HS-5 (cell line): ENCODE measurements around the gene VPS37B.
"Not testable (repeated sequence)": the region's sequence is repeated elsewhere in the genome, so short reads cannot be mapped to it uniquely, and the experiment has no call there.

Experiments
- DNase-seq: peaks from one replicate; pipeline ENCODE4 v3.0.0-alpha.2; 2012; ENCODE audit warnings: low read depth

The VPS37B gene

GRCh38 chr12:122895704-122896636, at the start of gene VPS37B:
TSS of gene VPS37B (minus strand) at chr12:122896124. CDS start at chr12:122896062, 62 bp downstream.
- no peak for DNase-seq

- no peak for DNase-seq
These were observed 49.0 kb upstream of the VPS37B start for GRCh38 chr12:122944605-122945592.

GRCh38 chr12:122943196-122943595, 47.3 kb upstream of the VPS37B start:
- no peak for DNase-seq

- no peak for DNase-seq
These were observed 46.7 kb upstream of the VPS37B start for GRCh38 chr12:122942637-122943036.

GRCh38 chr12:122941351-122941750, 45.4 kb upstream of the VPS37B start:
- DNase-seq = not testable (repeated sequence)

- DNase-seq = no peak
These were observed 43.2 kb upstream of the VPS37B start for GRCh38 chr12:122939125-122939524.

GRCh38 chr12:122937622-122938091, 41.7 kb upstream of the VPS37B start:
- DNase-seq = no peak

- no peak for DNase-seq
These were observed 39.4 kb upstream of the VPS37B start for GRCh38 chr12:122935318-122935717.

GRCh38 chr12:122934722-122935121, 38.8 kb upstream of the VPS37B start:
- DNase-seq = no peak

GRCh38 chr12:122932207-122932606, 36.3 kb upstream of the VPS37B start:
- DNase-seq = no peak

- DNase-seq = no peak
These were observed 33.9 kb upstream of the VPS37B start for GRCh38 chr12:122929812-122930211.

- DNase-seq = no peak
These were observed 33.2 kb upstream of the VPS37B start for GRCh38 chr12:122929148-122929538.

- no peak for DNase-seq
These were observed 32.7 kb upstream of the VPS37B start for GRCh38 chr12:122928404-122929147.

- DNase-seq = no peak
These were observed 32.0 kb upstream of the VPS37B start for GRCh38 chr12:122927756-122928403.

GRCh38 chr12:122921917-122922316, 26.0 kb upstream of the VPS37B start:
- DNase-seq = no peak

GRCh38 chr12:122920687-122921086, 24.8 kb upstream of the VPS37B start:
- DNase-seq = no peak

- no peak for DNase-seq
These were observed 22.9 kb upstream of the VPS37B start for GRCh38 chr12:122918827-122919226.

- DNase-seq = no peak
These were observed 21.7 kb upstream of the VPS37B start for GRCh38 chr12:122917507-122918121.

- DNase-seq = no peak
These were observed 13.7 kb upstream of the VPS37B start for GRCh38 chr12:122909442-122910288.

GRCh38 chr12:122908915-122909314, 13.0 kb upstream of the VPS37B start:
- no peak for DNase-seq
